ENCODE data around the gene AVP. TPM values are rescaled to one million over a fixed set of nuclear protein-coding genes. Genes with fewer than 3 reads are reported as not detected.

Gene AVP
- total RNA-seq, 1 experiment from 2014 or later: not detected

DNA sequence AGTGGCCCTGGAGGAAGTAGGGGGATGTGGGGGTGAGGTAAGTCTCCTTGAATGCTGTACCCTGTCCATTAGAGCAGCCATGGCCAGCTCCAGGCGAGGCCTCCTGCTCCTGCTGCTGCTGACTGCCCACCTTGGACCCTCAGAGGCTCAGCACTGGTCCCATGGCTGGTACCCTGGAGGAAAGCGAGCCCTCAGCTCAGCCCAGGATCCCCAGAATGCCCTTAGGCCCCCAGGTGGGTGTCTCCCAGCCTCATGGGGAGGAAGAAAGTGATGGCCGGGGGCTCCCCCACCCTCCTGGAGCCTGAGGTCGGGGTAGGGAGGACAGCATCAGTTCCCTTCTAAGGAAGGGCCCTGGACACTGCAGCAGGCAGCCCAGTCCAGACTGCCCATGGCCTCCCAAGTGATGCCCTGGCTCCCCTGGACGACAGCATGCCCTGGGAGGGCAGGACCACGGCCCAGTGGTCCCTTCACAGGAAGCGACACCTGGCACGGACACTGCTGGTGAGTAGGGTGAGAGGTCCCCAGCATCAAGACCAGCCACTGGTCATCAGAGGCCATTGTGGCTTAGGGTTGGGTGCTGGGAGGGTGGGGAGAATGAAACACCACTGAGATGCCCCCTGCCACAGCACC lies 40.1 kb downstream of the AVP start:
- H2BK15ac ChIP-seq (ENCODE audit: low read depth, low read length): no peak overlapping the region
- Mint-ChIP-seq H3K27me3 (ENCODE audit: low read depth) (no peaks in the 10 kb centered on the region; the same call in 1 of the 2 replicates), H3K9me3 (no peaks in the 10 kb centered on the region), H3K36me3 (ENCODE audit: insufficient read depth in 1 of 3, low read depth in 3 of 3) (peaks cover 19 to 42% (median 40%) of the 10 kb centered on the region in 3 experiments), H3K27ac (no peak overlapping the region), H3K4me3 (peak overlapping the region; percentile 94 to 95; a peak in 4 of 5 replicates), H3K4me1 (peaks cover 22 to 24% of the 10 kb centered on the region in 2 experiments)
- H3K9me3 ChIP-seq (ENCODE audit: control insufficient read depth, low read depth, low read length): no peaks in the 10 kb centered on the region
- no peak overlapping the region for H2BK5ac ChIP-seq (ENCODE audit: insufficient read length, low read length)
- H2BK12ac ChIP-seq (ENCODE audit: insufficient read length, low read depth, low read length): no peak overlapping the region
- no peak overlapping the region for H3K18ac ChIP-seq (ENCODE audit: insufficient read length, low read depth, low read length)
- H4K20me1 ChIP-seq (ENCODE audit: control insufficient read depth, insufficient read depth, insufficient read length): no peaks in the 10 kb centered on the region
- DNase-seq: no peak
- no peak overlapping the region for H2AFZ ChIP-seq (ENCODE audit: low read length)
- no peak overlapping the region for H4K91ac ChIP-seq (ENCODE audit: insufficient read length, low read depth, low read length)
- H3K23ac ChIP-seq (ENCODE audit: insufficient read length, low read depth, low read length): no peak overlapping the region
- no peak overlapping the region for H3K4ac ChIP-seq (ENCODE audit: low read depth, low read length)
- no peak overlapping the region for H3T11ph ChIP-seq (ENCODE audit: low read length)
- H3K79me2 ChIP-seq (ENCODE audit: insufficient read depth, low read length): no peaks in the 10 kb centered on the region; the same call in 1 of the 2 replicates
- H3K79me1 ChIP-seq (ENCODE audit: insufficient read depth, low read depth, low read length, poor library complexity, severe bottlenecking): no peaks in the 10 kb centered on the region
- H2BK20ac ChIP-seq (ENCODE audit: low read depth, low read length, poor library complexity, severe bottlenecking): no peak overlapping the region
- H3K27me3 ChIP-seq (ENCODE audit: insufficient read depth, low read length): no peaks in the 10 kb centered on the region
- H4K5ac ChIP-seq (ENCODE audit: insufficient read length, low read depth, low read length): no peak overlapping the region
- no peak overlapping the region for H3K27ac ChIP-seq (ENCODE audit: insufficient read length, low read depth, low read length)
- peaks cover 12% of the 10 kb centered on the region; the same call in 1 of the 2 replicates for H3K4me1 ChIP-seq (ENCODE audit: insufficient read depth, low read length)
- H3K56ac ChIP-seq (ENCODE audit: insufficient read length, low read depth, low read length): no peak overlapping the region
- TF ChIP-seq, protein P1, sequence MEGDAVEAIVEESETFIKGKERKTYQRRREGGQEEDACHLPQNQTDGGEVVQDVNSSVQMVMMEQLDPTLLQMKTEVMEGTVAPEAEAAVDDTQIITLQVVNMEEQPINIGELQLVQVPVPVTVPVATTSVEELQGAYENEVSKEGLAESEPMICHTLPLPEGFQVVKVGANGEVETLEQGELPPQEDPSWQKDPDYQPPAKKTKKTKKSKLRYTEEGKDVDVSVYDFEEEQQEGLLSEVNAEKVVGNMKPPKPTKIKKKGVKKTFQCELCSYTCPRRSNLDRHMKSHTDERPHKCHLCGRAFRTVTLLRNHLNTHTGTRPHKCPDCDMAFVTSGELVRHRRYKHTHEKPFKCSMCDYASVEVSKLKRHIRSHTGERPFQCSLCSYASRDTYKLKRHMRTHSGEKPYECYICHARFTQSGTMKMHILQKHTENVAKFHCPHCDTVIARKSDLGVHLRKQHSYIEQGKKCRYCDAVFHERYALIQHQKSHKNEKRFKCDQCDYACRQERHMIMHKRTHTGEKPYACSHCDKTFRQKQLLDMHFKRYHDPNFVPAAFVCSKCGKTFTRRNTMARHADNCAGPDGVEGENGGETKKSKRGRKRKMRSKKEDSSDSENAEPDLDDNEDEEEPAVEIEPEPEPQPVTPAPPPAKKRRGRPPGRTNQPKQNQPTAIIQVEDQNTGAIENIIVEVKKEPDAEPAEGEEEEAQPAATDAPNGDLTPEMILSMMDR (conservative IDR thresholded peaks at IDR 0.05): no peak
- H3K14ac ChIP-seq (ENCODE audit: insufficient read depth, low read length): no peak overlapping the region
- peaks cover 13% of the 10 kb centered on the region for H3K23me2 ChIP-seq (ENCODE audit: insufficient read length, low read depth, low read length, poor library complexity, severe bottlenecking)
- no peak overlapping the region for H2AK5ac ChIP-seq (ENCODE audit: insufficient read length, low read length)
- no peak overlapping the region for H3K4me2 ChIP-seq (ENCODE audit: insufficient read depth, insufficient read length, low read length)
- WGBS (ENCODE audit: extremely low coverage, insufficient read length, low lambda C conversion rate): no CpG with 5 or more reads among the region's 8 CpGs
- no peak overlapping the region for H4K8ac ChIP-seq (replicated peaks; ENCODE audit: insufficient read length, low read depth, low read length)
- no peak overlapping the region for H3K9ac ChIP-seq (ENCODE audit: extremely low read depth, insufficient read length, low read length)
- no peak overlapping the region for H2BK120ac ChIP-seq (ENCODE audit: low read depth, low read length, poor library complexity, severe bottlenecking)

All from H9 (cell line).